ENCODE results near the gene SND1. TPM values are rescaled to one million over a fixed set of nuclear protein-coding genes. Genes with fewer than 3 reads are reported as not detected.
A peak's percentile ranks its signal among the peaks of the same experiment; 100 is the strongest.

SND1 gene
- total and polyA plus RNA-seq, 2 donors (not counting 1 experiment from before 2014, with no cell fraction given), result 44.4 to 165 TPM

DNA sequence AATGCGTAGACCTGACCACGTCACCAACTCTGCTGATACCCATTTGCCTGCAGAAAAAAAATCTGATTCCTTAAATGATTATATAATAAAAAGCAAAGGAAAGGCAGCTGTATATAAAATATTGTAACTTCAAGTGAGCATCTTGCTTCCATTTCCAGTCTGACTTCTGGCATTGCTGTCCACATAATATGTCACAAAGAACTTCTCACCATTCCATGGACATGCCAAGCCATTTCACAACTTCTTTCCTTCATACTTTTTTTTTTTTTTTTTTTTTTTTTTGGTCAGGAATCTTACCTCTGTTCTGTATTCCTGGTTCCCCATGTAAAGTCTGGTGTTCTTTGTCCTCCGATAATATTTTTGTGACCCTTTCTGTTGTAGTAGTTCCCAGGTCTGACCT, 165.5 kb downstream of the SND1 start:
- Mint-ChIP-seq H3K9me3 (ENCODE audit: insufficient read depth) (no peaks in the 10 kb centered on the region), H3K4me1 (peaks cover 32% of the 10 kb centered on the region), H3K4me3 (no peak overlapping the region), H3K27ac (no peak overlapping the region), H3K27me3 (no peaks in the 10 kb centered on the region)
- intact Hi-C loops (cut with micrococcal nuclease), result no loop called here
- Histone ChIP-seq H3K27ac (ENCODE audit: low read length in 2 of 2) (no peak overlapping the region), H3K4me2 (replicated peaks; ENCODE audit: low read depth, low read length, poor library complexity, severe bottlenecking) (no peak overlapping the region), H3K9me3 (ENCODE audit: control extremely low read depth in 1 of 3, control insufficient read depth in 2 of 3, insufficient read depth in 1 of 3, low read length in 2 of 3) (no peaks in the 10 kb centered on the region), H3K4me1 (ENCODE audit: control insufficient read depth in 2 of 2, insufficient read depth in 2 of 2, low read length in 2 of 2) (peaks cover 12 to 20% of the 10 kb centered on the region in 2 donors), H3K4me3 (ENCODE audit: control extremely low read depth in 1 of 5, extremely low read depth in 1 of 5, insufficient read depth in 1 of 5, low read depth in 2 of 5, low read length in 4 of 5) (no peak overlapping the region), H3K36me3 (replicated peaks in 1 of 2; ENCODE audit: control extremely low read depth in 1 of 2, control insufficient read depth in 1 of 2, extremely low read depth in 1 of 2, insufficient read depth in 2 of 2, low read length in 1 of 2) (no peaks in the 10 kb centered on the region), H3K9ac (ENCODE audit: low read length) (no peak overlapping the region), H4K20me1 (ENCODE audit: control insufficient read depth, insufficient read depth, low read length, poor library complexity, severe bottlenecking) (peaks cover 4% of the 10 kb centered on the region), H3K79me2 (ENCODE audit: control insufficient read depth, insufficient read depth, low read length) (peaks cover 50% of the 10 kb centered on the region), H2AFZ (ENCODE audit: insufficient read depth, low read depth, low read length, poor library complexity, severe bottlenecking) (no peak overlapping the region), H3K27me3 (replicated peaks in 1 of 4; ENCODE audit: control extremely low read depth in 1 of 4, control insufficient read depth in 3 of 4, insufficient read depth in 4 of 4, low read length in 3 of 4) (no peaks in the 10 kb centered on the region)
- CTCF ChIA-PET, result no interaction called here
- no peak for TF ChIP-seq EZH2 (IDR thresholded peaks at IDR 0.05; ENCODE audit: borderline replicate concordance, insufficient read depth, low read depth, low read length, poor library complexity, severe bottlenecking)
- TF ChIP-seq, protein P1, sequence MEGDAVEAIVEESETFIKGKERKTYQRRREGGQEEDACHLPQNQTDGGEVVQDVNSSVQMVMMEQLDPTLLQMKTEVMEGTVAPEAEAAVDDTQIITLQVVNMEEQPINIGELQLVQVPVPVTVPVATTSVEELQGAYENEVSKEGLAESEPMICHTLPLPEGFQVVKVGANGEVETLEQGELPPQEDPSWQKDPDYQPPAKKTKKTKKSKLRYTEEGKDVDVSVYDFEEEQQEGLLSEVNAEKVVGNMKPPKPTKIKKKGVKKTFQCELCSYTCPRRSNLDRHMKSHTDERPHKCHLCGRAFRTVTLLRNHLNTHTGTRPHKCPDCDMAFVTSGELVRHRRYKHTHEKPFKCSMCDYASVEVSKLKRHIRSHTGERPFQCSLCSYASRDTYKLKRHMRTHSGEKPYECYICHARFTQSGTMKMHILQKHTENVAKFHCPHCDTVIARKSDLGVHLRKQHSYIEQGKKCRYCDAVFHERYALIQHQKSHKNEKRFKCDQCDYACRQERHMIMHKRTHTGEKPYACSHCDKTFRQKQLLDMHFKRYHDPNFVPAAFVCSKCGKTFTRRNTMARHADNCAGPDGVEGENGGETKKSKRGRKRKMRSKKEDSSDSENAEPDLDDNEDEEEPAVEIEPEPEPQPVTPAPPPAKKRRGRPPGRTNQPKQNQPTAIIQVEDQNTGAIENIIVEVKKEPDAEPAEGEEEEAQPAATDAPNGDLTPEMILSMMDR (IDR thresholded peaks at IDR 0.05), result no peak
- DNase-seq, result no peak
- POLR2A ChIA-PET, result no interaction called here
- no CpG with 5 or more reads among the region's 3 CpGs for WGBS (ENCODE audit: insufficient coverage)
- no peak for ATAC-seq (ENCODE audit: low read depth)

DNA sequence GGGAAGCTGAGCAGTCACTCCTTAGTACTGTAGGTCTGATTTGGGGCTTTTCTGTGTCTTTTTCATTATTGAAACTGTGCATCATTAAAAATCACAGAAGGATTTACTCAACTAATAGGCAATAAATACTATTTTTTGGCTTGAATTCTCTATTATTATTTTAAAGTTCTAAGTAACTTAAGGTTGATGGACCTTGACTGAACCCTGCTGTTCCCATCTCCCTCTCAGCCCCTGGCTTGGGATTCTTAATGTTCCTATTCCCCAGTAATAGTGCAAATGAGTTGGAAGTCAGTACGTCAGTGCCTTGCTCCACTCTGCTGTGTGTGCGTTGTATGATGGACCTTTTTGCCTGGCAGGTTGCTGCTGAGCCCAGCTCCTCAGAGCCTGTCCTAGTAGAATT, 166.3 kb downstream of the SND1 start:
- peaks cover 4% of the 10 kb centered on the region for H4K20me1 ChIP-seq (ENCODE audit: control insufficient read depth, insufficient read depth, low read length, poor library complexity, severe bottlenecking)
- CTCF ChIA-PET, result interaction anchor here (0.6 kb wide), 1 partner anchor 110 kb away, joined by 3 read pairs; no protein-coding TSS in a partner anchor
- WGBS (ENCODE audit: insufficient coverage), result 100% methylated on average over 1 of the region's 2 CpGs
- H3K27ac ChIP-seq (ENCODE audit: low read length in 2 of 2), result peak overlapping the region in 1 of 2 donors; percentile 18
- H2AFZ ChIP-seq (ENCODE audit: insufficient read depth, low read depth, low read length, poor library complexity, severe bottlenecking), result no peak overlapping the region
- H3K79me2 ChIP-seq (ENCODE audit: control insufficient read depth, insufficient read depth, low read length), result peaks cover 43% of the 10 kb centered on the region
- no peak overlapping the region for H3K9ac ChIP-seq (ENCODE audit: low read length)
- no peaks in the 10 kb centered on the region for H3K9me3 Mint-ChIP-seq (ENCODE audit: insufficient read depth)
- no peak overlapping the region for H3K4me2 ChIP-seq (replicated peaks; ENCODE audit: low read depth, low read length, poor library complexity, severe bottlenecking)
- no peaks in the 10 kb centered on the region for H3K27me3 Mint-ChIP-seq
- intact Hi-C loops (cut with micrococcal nuclease), result no loop called here
- no peak for TF ChIP-seq EZH2 (IDR thresholded peaks at IDR 0.05; ENCODE audit: borderline replicate concordance, insufficient read depth, low read depth, low read length, poor library complexity, severe bottlenecking)
- TF ChIP-seq, protein P1 (IDR thresholded peaks at IDR 0.05), result no peak
- POLR2A ChIA-PET, result no interaction called here
- H3K4me3 ChIP-seq (ENCODE audit: control extremely low read depth in 1 of 5, extremely low read depth in 1 of 5, insufficient read depth in 1 of 5, low read depth in 2 of 5, low read length in 4 of 5), result no peak overlapping the region
- H3K27ac Mint-ChIP-seq, result no peak overlapping the region
- H3K27me3 ChIP-seq (replicated peaks in 1 of 4; ENCODE audit: control extremely low read depth in 1 of 4, control insufficient read depth in 3 of 4, insufficient read depth in 4 of 4, low read length in 3 of 4), result no peaks in the 10 kb centered on the region
- peaks cover 40% of the 10 kb centered on the region for H3K4me1 Mint-ChIP-seq
- no peak overlapping the region for H3K4me3 Mint-ChIP-seq
- ATAC-seq (ENCODE audit: low read depth) (no peak), DNase-seq (no peak)
- peaks cover 19 to 29% of the 10 kb centered on the region in 2 donors for H3K4me1 ChIP-seq (ENCODE audit: control insufficient read depth in 2 of 2, insufficient read depth in 2 of 2, low read length in 2 of 2)
- no peaks in the 10 kb centered on the region for H3K36me3 ChIP-seq (replicated peaks in 1 of 2; ENCODE audit: control extremely low read depth in 1 of 2, control insufficient read depth in 1 of 2, extremely low read depth in 1 of 2, insufficient read depth in 2 of 2, low read length in 1 of 2)
- no peaks in the 10 kb centered on the region for H3K9me3 ChIP-seq (ENCODE audit: control extremely low read depth in 1 of 3, control insufficient read depth in 2 of 3, insufficient read depth in 1 of 3, low read length in 2 of 3)

All from B cell (primary cell).